ENCODE data around the gene ZKSCAN3. TPM values are rescaled to one million over a fixed set of nuclear protein-coding genes. Genes with fewer than 3 reads are reported as not detected.
"Not testable (repeated sequence)": the region's sequence is repeated elsewhere in the genome, so short reads cannot be mapped to it uniquely, and the experiment has no call there.

The ZKSCAN3 gene
- total RNA-seq, 1 experiment from 2014 or later, result 2.7 TPM

DNA sequence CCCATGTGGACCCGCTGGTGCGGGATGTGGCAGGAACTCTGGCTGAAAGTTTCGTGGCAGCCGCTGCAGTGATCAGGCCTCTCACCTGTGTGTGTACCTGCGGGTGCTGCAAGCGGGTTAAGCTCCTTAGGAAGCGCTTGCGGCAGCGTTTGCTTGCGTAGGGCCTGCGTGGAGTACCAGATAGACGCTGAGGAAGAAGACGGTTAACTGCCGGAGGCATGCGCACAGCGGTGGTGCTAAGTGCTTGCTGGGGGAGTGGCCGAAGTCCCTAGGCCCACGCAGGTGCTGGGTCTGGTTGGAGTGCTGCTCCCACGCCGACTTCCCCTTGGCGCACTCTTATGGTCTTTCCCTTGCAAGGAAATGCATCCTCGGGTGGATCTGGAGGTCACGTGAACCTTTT is 36.8 kb upstream of the ZKSCAN3 start:
- Mint-ChIP-seq H3K4me3 (ENCODE audit: unreplicated experiment) (no peak overlapping the region), H3K9me3 (ENCODE audit: unreplicated experiment) (no peaks in the 10 kb centered on the region), H3K36me3 (ENCODE audit: insufficient read depth, unreplicated experiment) (no peaks in the 10 kb centered on the region), H3K27me3 (ENCODE audit: insufficient read depth, unreplicated experiment) (no peaks in the 10 kb centered on the region), H3K4me1 (ENCODE audit: insufficient read depth, unreplicated experiment) (no peaks in the 10 kb centered on the region), H3K27ac (ENCODE audit: low read depth, unreplicated experiment) (no peak overlapping the region)
- BruUV-seq (replicated peaks), result no TSS peak
- ChIA-PET POLR2A (interaction anchor here (1.0 kb wide), 1 partner anchor 9 kb away, joined by 3 read pairs; no protein-coding TSS in a partner anchor), CTCF (interaction anchor here (0.6 kb wide), 1 partner anchor 27 kb away, joined by 3 read pairs; no protein-coding TSS in a partner anchor)
- intact Hi-C loops (cut with micrococcal nuclease), result no loop called here
- TF ChIP-seq, protein P1, sequence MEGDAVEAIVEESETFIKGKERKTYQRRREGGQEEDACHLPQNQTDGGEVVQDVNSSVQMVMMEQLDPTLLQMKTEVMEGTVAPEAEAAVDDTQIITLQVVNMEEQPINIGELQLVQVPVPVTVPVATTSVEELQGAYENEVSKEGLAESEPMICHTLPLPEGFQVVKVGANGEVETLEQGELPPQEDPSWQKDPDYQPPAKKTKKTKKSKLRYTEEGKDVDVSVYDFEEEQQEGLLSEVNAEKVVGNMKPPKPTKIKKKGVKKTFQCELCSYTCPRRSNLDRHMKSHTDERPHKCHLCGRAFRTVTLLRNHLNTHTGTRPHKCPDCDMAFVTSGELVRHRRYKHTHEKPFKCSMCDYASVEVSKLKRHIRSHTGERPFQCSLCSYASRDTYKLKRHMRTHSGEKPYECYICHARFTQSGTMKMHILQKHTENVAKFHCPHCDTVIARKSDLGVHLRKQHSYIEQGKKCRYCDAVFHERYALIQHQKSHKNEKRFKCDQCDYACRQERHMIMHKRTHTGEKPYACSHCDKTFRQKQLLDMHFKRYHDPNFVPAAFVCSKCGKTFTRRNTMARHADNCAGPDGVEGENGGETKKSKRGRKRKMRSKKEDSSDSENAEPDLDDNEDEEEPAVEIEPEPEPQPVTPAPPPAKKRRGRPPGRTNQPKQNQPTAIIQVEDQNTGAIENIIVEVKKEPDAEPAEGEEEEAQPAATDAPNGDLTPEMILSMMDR (IDR thresholded peaks at IDR 0.05; ENCODE audit: unreplicated experiment), result no peak
- no peak for DNase-seq (ENCODE audit: unreplicated experiment)

DNA sequence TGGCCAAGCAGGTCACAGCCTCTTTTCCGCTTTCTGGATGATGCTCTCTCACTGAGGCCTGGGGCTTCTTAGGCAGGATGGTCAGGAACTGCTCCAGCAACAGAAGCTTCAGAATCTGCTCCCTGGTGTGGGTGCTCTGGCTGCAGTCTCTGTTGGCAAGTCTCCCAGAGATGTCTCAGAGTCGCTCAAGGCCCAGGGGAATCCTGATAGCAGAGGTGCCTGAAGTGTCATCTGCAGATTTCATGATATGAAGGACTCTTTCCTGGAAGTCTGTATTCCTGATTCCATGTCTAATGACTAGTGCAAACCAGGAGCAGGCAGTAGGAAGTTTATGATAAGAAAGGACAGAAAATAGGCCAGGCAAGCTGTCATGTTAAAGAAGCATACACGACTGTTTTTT is 34.1 kb upstream of the ZKSCAN3 start:
- no peak for DNase-seq (ENCODE audit: unreplicated experiment)
- Mint-ChIP-seq H3K36me3 (ENCODE audit: insufficient read depth, unreplicated experiment) (no peaks in the 10 kb centered on the region), H3K9me3 (ENCODE audit: unreplicated experiment) (no peaks in the 10 kb centered on the region), H3K27me3 (ENCODE audit: insufficient read depth, unreplicated experiment) (no peaks in the 10 kb centered on the region), H3K4me1 (ENCODE audit: insufficient read depth, unreplicated experiment) (no peaks in the 10 kb centered on the region), H3K27ac (ENCODE audit: low read depth, unreplicated experiment) (no peak overlapping the region), H3K4me3 (ENCODE audit: unreplicated experiment) (no peak overlapping the region)
- CTCF ChIA-PET, result no interaction called here
- TF ChIP-seq, protein P1 (IDR thresholded peaks at IDR 0.05; ENCODE audit: unreplicated experiment), result no peak
- BruUV-seq (replicated peaks), result no TSS peak
- POLR2A ChIA-PET, result interaction anchor here (2.9 kb wide), 1 partner anchor 20 kb away, joined by 10 read pairs; the partner anchor contains the start of gene ZSCAN31
- intact Hi-C loops (cut with micrococcal nuclease), result no loop called here

DNA sequence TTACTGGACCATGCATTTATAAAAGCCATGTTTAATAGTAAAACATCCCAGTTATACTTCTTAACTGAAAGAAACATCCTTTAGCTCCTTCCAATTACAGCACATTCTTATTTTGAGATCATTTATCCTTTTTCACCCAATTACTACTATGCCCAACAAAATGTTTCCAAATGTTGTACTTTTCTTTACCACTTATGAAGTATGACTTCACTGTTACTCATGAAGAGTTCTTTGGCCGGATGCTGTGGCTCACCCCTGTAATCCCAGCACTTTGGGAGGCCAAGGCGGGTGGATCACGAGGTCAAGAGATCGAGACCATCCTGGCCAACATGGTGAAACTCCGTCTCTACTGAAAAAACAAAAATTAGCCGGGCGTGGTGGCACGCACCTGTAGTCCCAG is 31.9 kb upstream of the ZKSCAN3 start:
- BruUV-seq (replicated peaks); intact Hi-C loops (cut with micrococcal nuclease); H3K4me1 Mint-ChIP-seq (ENCODE audit: insufficient read depth, unreplicated experiment); H3K27me3 Mint-ChIP-seq (ENCODE audit: insufficient read depth, unreplicated experiment); H3K9me3 Mint-ChIP-seq (ENCODE audit: unreplicated experiment); DNase-seq (ENCODE audit: unreplicated experiment); H3K36me3 Mint-ChIP-seq (ENCODE audit: insufficient read depth, unreplicated experiment); H3K27ac Mint-ChIP-seq (ENCODE audit: low read depth, unreplicated experiment); H3K4me3 Mint-ChIP-seq (ENCODE audit: unreplicated experiment): not testable (repeated sequence)
- ChIA-PET CTCF (interaction anchor here (0.9 kb wide), 1 partner anchor 14 kb away, joined by 3 read pairs; no protein-coding TSS in a partner anchor), POLR2A (interaction anchor here (0.6 to 2.9 kb wide), 2 partner anchors 18 to 1328 kb away, joined by 3 to 10 read pairs; partner anchors contain the start of gene ZSCAN31)

DNA sequence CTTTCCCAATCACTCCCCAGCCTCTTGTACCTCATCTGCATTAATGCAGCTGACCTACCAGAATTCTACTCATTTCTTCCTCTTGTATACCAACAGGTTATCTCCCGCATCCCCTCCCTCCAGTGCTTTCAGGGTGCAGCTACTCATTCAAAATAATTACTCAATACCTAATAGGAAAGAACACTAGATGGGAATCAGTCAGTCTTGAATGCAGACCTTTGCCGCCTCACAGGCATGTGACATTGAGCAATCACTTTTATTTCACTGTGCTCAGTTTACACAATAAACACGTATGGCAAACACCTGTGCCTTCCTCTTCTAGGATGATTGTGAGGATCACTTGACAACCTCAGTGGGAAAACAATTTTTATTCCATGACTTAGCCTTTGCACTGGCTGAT is 27.1 kb upstream of the ZKSCAN3 start:
- ChIA-PET POLR2A (interaction anchor here (0.9 to 1.1 kb wide), 2 partner anchors 10 to 13 kb away, joined by 3 to 5 read pairs; partner anchors contain the start of gene ZSCAN31), CTCF (no interaction called here)
- DNase-seq (ENCODE audit: unreplicated experiment), result no peak
- BruUV-seq (replicated peaks), result no TSS peak
- Mint-ChIP-seq H3K4me3 (ENCODE audit: unreplicated experiment) (no peak overlapping the region), H3K9me3 (ENCODE audit: unreplicated experiment) (peaks cover 30% of the 10 kb centered on the region), H3K4me1 (ENCODE audit: insufficient read depth, unreplicated experiment) (no peaks in the 10 kb centered on the region), H3K36me3 (ENCODE audit: insufficient read depth, unreplicated experiment) (peaks cover 10% of the 10 kb centered on the region), H3K27ac (ENCODE audit: low read depth, unreplicated experiment) (no peak overlapping the region), H3K27me3 (ENCODE audit: insufficient read depth, unreplicated experiment) (no peaks in the 10 kb centered on the region)
- intact Hi-C loops (cut with micrococcal nuclease), result no loop called here
- TF ChIP-seq, protein P1 (IDR thresholded peaks at IDR 0.05; ENCODE audit: unreplicated experiment), result no peak
